Raji (cell line): ENCODE results near the gene STEAP3.

Experiments used
- POLR2A ChIP-seq: IDR thresholded peaks from 2 replicates; pipeline ENCODE4 v1.6.1; 2011; ENCODE audit warnings: low read depth, low read length, control low read depth; ENCODE audit not compliant: insufficient read depth

STEAP3 gene, protein sequence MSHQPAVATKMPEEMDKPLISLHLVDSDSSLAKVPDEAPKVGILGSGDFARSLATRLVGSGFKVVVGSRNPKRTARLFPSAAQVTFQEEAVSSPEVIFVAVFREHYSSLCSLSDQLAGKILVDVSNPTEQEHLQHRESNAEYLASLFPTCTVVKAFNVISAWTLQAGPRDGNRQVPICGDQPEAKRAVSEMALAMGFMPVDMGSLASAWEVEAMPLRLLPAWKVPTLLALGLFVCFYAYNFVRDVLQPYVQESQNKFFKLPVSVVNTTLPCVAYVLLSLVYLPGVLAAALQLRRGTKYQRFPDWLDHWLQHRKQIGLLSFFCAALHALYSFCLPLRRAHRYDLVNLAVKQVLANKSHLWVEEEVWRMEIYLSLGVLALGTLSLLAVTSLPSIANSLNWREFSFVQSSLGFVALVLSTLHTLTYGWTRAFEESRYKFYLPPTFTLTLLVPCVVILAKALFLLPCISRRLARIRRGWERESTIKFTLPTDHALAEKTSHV

DNA sequence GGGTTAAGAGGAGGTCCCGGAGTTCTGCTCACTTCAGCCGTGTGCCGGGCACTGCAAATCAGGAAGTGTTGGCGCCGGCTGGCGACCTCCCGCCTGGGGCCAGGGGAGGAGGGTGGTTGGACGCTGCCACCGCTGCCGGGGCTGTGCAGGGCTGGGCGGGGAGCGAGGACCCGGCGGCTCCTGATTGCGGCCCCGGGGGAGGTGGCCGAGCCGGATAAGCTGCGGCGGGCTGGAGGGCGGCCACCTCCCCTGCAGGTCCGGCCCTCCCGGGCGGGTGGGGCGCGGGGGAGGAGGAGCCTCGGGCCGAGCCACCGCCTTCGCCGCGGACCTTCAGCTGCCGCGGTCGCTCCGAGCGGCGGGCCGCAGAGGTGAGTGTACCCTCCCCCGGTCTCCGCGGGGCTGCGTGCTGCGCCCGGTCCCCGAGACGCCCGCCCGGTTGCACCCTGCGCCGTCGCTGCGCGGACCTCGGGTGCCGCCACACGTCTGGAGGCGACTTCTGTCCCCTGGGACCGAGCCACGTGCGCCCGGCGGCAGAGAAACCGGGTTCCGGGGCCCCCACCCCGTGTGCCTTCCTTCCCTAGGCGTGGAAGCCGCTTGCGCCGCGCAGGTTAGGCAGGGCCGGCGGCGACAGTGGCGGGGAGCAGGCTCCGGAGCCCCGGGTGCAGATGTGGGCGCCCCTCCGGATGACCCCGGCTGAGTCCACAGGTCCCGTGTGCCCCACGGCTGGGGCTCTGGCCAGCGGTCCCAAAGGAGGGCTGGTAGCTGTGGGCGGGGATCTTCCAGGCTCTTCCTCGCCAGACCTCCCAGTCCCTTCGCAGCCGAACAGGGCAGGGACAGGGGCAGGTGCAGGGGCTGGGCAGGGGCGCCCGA lies at the start of gene STEAP3:
Gene STEAP3 (plus strand): TSS at position 314 of the 870 bp plus-strand sequence. CDS start 7,179 bp downstream, outside the sequence.
- TF ChIP-seq POLR2A: no peak

DNA sequence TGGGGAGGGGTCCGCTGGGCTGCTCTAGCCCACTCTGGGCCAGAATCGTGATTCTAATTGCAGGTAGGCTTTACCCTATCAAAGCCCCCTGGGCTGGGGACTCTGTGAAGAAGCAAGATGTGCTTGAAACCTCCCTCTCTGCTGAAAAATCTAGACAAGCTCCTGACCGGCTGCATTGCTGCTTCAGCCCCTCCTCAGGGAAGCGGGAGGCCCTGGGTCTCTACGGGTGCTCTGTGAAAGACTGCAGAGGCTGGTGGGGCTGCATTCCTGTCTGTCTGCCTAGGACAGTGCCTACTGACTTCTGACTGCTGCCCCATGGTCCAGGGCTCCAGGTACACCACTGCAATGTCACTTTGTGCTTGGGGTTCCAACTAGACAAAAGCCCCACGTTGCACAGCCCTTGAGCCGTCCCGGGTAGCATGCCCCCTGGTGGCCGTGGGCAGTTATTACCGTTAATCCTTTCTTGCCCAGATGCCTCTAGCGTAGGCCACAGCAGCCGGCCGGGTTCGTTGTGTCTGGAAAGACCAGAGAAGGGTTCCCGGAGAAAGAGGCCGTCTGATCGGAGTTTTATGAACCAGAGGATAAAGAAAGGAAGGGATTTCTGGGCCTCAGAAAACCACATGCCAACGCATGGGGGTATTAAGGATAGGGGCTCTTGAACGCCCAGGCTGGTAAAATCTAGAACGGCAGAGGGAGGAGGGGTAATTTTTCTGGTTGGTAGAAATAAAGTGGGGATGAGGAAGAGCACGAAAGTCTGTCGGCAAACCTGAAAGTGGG lies 49.2 kb upstream of the STEAP3 start:
- TF ChIP-seq POLR2A: no peak

DNA sequence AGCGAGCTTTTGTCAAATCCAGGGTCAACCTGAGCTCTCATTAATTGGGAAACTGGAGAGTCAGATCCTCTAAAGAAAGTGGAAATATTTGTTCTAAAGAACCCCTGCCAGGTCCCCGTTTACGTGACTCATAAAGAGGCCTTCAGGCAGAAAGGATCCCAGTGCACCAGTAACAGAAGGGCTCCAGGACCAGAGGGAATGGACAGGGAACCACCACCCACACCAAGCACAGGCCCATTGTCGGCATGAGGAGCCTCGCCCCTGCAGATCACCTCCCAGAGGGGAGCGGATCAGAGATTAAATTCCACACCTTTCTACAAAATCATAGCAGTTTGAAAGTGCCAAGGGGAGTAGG lies 48.7 kb upstream of the STEAP3 start:
- no peak for TF ChIP-seq POLR2A

DNA sequence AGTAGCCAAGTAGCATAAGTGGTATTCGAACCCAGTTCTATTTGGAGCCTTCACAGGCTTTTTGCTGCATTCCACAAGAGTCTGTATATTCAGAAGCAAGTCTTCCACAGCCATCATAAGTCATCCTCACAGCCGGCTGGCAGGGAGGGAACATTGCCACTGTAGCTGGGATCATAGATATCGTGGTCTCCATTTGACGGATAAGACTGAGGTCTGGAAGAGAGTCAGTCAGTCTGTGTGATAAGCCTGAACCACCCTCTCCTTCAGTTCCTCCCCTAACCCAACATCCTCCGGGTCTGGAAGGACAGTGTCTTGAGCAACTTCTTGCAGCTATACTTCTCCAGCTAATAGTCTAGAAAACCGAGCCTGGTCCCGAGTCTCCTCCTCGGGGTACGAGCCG lies 48.1 kb upstream of the STEAP3 start:
- no peak for TF ChIP-seq POLR2A

DNA sequence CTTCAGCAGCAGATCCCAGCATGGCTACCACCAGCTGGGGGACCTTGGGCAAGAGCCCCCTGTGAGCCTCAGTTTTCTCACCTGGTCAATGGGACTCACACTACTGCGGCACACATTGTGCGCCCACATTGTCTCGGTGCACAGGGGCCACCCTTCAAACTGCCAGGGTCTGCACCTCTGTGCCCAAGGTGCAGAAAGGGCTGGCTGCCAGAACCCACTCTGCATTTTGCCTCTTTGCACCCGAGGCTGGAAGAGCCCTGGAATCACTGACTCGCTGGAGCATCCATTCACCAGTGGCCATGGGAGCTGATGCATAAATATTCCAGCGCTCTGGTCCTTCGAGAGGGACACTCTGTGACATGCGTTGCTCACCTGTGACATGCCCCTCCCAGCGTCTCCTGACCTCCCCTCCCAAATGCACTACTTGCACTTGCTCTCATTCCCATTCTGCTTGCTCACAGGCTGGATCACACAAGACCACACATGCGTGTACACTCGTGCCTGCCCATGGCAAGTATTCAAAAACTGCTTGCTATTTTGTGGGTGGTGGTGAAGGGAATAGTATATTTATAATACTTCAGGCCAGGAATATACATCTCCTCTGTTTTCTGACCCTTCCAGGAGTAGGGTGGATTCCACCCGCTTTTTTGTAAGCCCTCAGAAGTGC lies 46.3 kb upstream of the STEAP3 start:
- TF ChIP-seq POLR2A: no peak

DNA sequence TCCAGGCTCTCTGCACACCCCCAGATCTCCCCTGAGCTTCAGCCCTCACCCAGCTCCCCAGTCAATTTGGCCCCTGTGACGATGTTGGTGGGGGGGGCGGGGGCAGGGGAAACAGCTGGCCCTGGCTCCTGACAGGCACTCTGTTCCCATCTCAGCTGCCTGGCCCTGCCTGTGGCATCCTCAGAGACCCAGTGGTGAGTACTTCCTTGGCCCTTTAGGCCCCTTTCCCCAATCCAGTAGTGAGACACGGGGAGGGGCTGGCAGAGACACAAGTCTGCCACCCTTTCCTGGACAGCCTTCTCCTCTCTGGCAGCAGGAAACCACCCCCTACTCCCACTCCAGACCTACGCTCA lies 45.8 kb upstream of the STEAP3 start:
- TF ChIP-seq POLR2A: no peak

DNA sequence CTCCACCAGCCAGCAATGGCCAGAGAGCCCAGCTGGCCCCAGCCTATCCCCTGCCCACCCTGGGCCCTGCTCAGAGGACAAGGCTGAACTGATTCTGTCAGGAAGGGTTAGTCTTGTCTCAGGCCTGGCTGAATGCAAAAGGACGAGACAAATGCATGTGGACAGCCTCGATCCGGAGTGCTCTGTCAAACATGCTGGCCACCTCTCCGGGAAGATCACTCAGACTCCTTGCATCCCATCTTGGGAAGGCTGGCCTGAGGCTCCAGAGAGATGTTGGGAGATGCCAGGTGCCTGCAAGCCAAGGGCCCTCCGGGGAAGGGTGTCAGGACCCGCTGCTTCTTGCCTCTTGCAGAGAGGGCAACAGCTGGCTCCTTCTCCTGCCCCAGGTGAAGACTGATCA lies 44.9 kb upstream of the STEAP3 start:
- TF ChIP-seq POLR2A: no peak

DNA sequence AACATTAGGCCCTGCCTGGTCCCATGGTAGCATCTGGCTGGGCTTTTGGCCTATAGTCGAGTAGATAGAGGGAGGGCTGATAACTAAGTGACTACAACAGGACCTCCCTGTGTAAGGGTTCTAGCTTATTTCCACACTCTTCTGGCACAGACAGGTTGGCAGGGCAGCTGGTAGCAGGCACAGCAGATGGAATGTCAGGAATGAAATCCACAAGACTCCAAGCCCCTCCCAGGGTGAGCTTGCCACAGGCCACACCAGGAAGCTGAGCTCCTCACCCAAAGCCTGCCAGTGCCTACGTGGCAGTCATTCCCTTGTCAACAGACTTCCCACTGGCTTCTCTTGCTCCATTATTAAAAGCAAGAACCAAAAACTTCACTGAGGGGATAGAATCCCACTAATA lies 44.4 kb upstream of the STEAP3 start:
- no peak for TF ChIP-seq POLR2A

DNA sequence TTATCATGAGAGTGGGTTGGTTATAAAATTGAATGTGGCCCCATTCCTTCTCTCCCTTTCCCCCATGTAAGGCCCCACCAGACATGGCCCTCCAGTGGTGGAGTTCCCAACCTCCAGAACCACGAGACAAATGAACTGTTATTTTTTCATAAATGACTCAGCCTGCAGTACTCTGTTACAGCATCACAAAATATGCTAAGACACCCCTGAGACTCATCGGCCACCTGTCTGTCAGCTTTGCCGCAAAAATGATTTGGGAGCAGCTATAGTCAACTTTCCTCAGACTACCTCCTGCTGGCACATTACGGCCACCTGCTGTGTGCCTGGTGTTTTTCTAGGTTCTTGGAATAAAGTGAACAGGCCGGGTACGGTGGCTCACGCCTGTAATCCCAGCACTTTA lies 43.6 kb upstream of the STEAP3 start:
- no peak for TF ChIP-seq POLR2A

DNA sequence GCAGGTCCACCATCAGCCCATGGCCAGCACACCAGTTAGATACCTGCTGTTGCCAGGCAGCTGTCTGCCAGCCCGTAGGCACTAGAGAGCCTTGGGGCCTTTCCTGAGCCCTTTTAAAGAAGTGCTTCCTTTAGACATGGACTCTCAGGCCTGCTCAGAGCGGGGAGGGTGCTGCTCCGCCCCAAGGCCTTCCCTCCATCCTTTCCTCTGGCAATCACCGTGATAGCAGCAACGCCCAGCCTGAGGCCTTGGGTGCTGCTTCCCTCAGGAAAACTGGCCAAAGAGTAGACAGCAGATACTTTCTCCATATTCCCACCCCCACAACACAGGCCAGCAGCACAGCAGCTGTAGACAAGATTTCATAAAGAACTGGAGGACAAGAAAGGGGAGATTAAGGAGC lies 42.7 kb upstream of the STEAP3 start:
- no peak for TF ChIP-seq POLR2A

DNA sequence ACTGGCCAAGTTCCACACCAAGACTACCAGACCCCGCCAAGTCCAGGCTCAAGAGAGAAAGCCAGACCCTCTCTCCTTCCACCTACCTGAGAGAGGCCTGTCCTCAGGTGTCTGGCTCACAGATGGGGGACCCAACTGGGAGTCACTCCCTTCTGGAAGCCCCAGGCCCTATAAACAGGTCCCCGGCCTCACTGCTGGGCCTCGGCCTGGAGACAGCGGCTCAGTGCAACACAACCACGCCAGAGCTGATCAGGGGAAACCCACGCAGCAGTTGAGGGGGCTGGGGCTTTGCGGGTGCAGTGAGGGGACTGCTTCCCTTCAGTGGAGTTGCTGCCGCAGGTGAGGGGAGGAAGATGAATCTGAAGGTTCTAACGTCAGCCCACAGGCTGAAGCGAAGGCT lies 42.2 kb upstream of the STEAP3 start:
- TF ChIP-seq POLR2A: no peak

DNA sequence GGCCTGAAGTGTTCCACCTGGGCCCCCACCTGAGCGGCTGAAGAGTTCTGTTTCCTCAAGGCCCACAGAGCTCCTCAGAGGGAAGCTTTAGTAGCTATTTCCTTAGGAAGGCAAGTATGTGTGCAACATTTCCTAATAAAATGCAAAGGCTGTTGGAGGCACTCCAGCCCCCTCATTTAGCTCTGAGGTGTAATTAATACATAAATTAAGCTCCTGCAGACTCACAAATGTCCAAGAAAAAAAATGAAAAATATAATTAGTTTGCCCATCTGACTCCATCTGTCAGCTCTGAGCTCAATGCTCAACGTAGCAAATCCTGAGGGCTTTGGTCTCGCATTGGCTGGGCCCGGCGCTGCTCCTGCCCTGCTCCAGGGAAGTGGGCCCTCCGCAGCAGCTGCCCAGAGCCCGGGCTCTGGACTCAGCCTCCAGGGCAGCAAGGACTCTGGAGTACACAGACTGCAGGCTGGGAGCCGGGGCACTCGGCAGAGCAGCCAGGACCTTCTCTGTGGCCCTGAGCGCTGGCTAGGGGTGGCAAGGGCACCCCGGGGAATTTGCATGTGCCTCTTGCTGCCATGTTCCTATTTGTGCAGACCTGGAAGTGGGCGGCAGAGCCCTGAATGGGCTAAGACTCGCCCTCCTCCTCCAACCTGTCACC lies 41.7 kb upstream of the STEAP3 start:
- no peak for TF ChIP-seq POLR2A

DNA sequence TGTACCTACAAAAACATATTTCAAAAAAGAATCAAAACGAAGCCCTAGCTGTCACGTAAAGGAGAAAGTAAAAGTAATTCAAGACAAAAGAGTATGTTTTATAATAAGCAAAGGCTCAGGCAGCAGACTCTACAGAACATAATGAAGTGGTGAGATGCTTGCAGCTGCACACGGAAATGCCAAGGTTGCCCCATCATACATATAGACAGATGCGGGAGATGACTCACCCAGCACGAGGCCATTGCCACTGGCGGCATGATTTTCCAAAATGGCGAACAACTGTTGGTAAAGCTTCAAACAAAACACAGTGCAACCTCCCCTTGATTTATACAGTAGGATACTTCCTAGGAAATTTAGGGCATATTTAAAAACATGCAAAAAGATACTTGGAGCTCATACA lies 39.1 kb upstream of the STEAP3 start:
- TF ChIP-seq POLR2A: no peak
